SU-DHL-6 (cell line): ENCODE data around the gene CLEC1A.
"Not testable (repeated sequence)": the region's sequence is repeated elsewhere in the genome, so short reads cannot be mapped to it uniquely, and the experiment has no call there.

Source experiments
- H2AFZ ChIP-seq: fragments of 200-600 bp; sonication (generic); 2 replicates; pipeline ENCODE4 v1.6.1; 2014; ENCODE audit warnings: low read depth, mild to moderate bottlenecking, moderate library complexity, mixed read lengths, antibody characterized with exemption, low read length; ENCODE audit not compliant: severe bottlenecking
- H3F3A ChIP-seq: fragments of 200-600 bp; shearing (Covaris generic); 2 replicates; pipeline ENCODE4 v1.6.0; 2016; ENCODE audit warnings: antibody characterized with exemption, mild to moderate bottlenecking; ENCODE audit not compliant: insufficient read depth
- H3K27ac ChIP-seq: fragments of 200-600 bp; sonication (generic); 2 replicates; pipeline ENCODE4 v1.5.1; 2016; ENCODE audit warnings: low read depth, mild to moderate bottlenecking, low read length, moderate library complexity, mixed read lengths
- H3K27me3 ChIP-seq: fragments of 200-600 bp; sonication (generic), shearing (Covaris generic); 2 replicates; pipeline ENCODE4 v1.6.0; 2014; ENCODE audit warnings: mild to moderate bottlenecking, low read length
- H3K36me3 ChIP-seq: fragments of 200-600 bp; sonication (generic); 2 replicates; pipeline ENCODE4 v1.6.1; 2014; ENCODE audit warnings: mild to moderate bottlenecking, low read length, mixed read lengths
- H3K4me2 ChIP-seq: fragments of 300-600, 200-600 bp; shearing (Covaris generic), sonication (generic); 2 replicates; pipeline ENCODE4 v1.6.0; 2014; ENCODE audit warnings: low read length, low read depth, mild to moderate bottlenecking; ENCODE audit not compliant: poor library complexity, severe bottlenecking
- H3K4me3 ChIP-seq: fragments of 200-600 bp; sonication (generic); 2 replicates; pipeline ENCODE4 v1.5.1; 2014; ENCODE audit warnings: antibody characterized with exemption, low read length, mild to moderate bottlenecking, mixed read lengths; ENCODE audit not compliant: insufficient read depth, poor library complexity, severe bottlenecking
- H3K79me2 ChIP-seq: fragments of 200-600 bp; sonication (generic); 2 replicates; pipeline ENCODE4 v1.6.1; 2014; ENCODE audit warnings: mild to moderate bottlenecking, low read length, moderate library complexity; ENCODE audit not compliant: insufficient read depth
- H3K9ac ChIP-seq: fragments of 200-600 bp; sonication (generic); 2 replicates; pipeline ENCODE4 v1.7.0; 2014; ENCODE audit warnings: mild to moderate bottlenecking, low read length
- H3K9me2 ChIP-seq: fragments of 200-600 bp; sonication (generic); replicated peaks from 2 replicates; pipeline ENCODE4 v1.6.1; 2014; ENCODE audit warnings: low read length; ENCODE audit not compliant: insufficient read depth
- H3K9me3 ChIP-seq: fragments of 200-600 bp; sonication (generic); 2 replicates; pipeline ENCODE4 v1.6.1; 2014; ENCODE audit warnings: low read length, mixed read lengths; ENCODE audit not compliant: insufficient read depth
- H4K20me1 ChIP-seq: fragments of 200-600 bp; sonication (generic); 2 replicates; pipeline ENCODE4 v1.6.1; 2014; ENCODE audit warnings: low read depth, mild to moderate bottlenecking, antibody characterized with exemption, low read length, moderate library complexity, mixed read lengths
- CTCF ChIP-seq: fragments of 200-600 bp; sonication (generic); IDR thresholded peaks from one replicate; pipeline ENCODE4 v1.5.1; 2017; ENCODE audit warnings: antibody characterized with exemption, mild to moderate bottlenecking, low read length, moderate library complexity; ENCODE audit not compliant: insufficient read depth, poor library complexity, severe bottlenecking
- EZH2phosphoT487 ChIP-seq: fragments of 200-600 bp; sonication (generic), shearing (Covaris generic); conservative IDR thresholded peaks from 2 replicates; pipeline ENCODE4 v1.6.1; 2018; ENCODE audit warnings: mild to moderate bottlenecking, antibody characterized with exemption, low read length, moderate library complexity, mixed read lengths

CLEC1A gene

GRCh38 chr12:10030446-10030845 lies 68.3 kb downstream of the CLEC1A start, which contains the start of gene CLEC9A:
Gene CLEC9A, plus strand, starts transcription at chr12:10030682. Its CDS starts 22,006 bp downstream, at chr12:10052688.
- TF ChIP-seq CTCF, result no peak
- no peak for TF ChIP-seq EZH2phosphoT487
- H3K9ac ChIP-seq, result no peak within 1 kb of the TSS
- no peak within 1 kb of the TSS for H3K27ac ChIP-seq
- no peaks in the 10 kb centered on the region for H4K20me1 ChIP-seq
- H3K36me3 ChIP-seq, result no peaks in the 10 kb centered on the region
- H3K9me3 ChIP-seq, result no peaks in the 10 kb centered on the region
- H3K9me2 ChIP-seq, result no peaks in the 10 kb centered on the region
- H3K27me3 ChIP-seq, result no peaks in the 10 kb centered on the region
- H3F3A ChIP-seq, result no peaks in the 10 kb centered on the region
- H3K4me3 ChIP-seq, result no peak within 1 kb of the TSS
- H2AFZ ChIP-seq, result no peak within 1 kb of the TSS
- no peak within 1 kb of the TSS for H3K4me2 ChIP-seq
- H3K79me2 ChIP-seq, result no peaks in the 10 kb centered on the region

- Histone ChIP-seq H3K9me3 (no peaks in the 10 kb centered on the region), H3K4me2 (no peak overlapping the region), H3K4me3 (no peak overlapping the region), H2AFZ (no peak overlapping the region), H3F3A (no peaks in the 10 kb centered on the region), H3K27ac (no peak overlapping the region), H4K20me1 (no peaks in the 10 kb centered on the region), H3K9ac (no peak overlapping the region), H3K9me2 (no peaks in the 10 kb centered on the region), H3K36me3 (no peaks in the 10 kb centered on the region), H3K79me2 (no peaks in the 10 kb centered on the region), H3K27me3 (no peaks in the 10 kb centered on the region)
- TF ChIP-seq EZH2phosphoT487 (no peak), CTCF (no peak)
Observed at GRCh38 chr12:10027721-10028120, 71.1 kb downstream of the CLEC1A start.

- no peaks in the 10 kb centered on the region for H3F3A ChIP-seq
- H3K36me3 ChIP-seq, result no peaks in the 10 kb centered on the region
- no peak overlapping the region for H2AFZ ChIP-seq
- no peak overlapping the region for H3K9ac ChIP-seq
- H3K27ac ChIP-seq, result no peak overlapping the region
- TF ChIP-seq CTCF, result no peak
- H3K4me3 ChIP-seq, result no peak overlapping the region
- H3K9me3 ChIP-seq, result no peaks in the 10 kb centered on the region
- no peak overlapping the region for H3K4me2 ChIP-seq
- no peaks in the 10 kb centered on the region for H3K79me2 ChIP-seq
- no peaks in the 10 kb centered on the region for H3K9me2 ChIP-seq
- H4K20me1 ChIP-seq, result no peaks in the 10 kb centered on the region
- H3K27me3 ChIP-seq, result no peaks in the 10 kb centered on the region
Observed at GRCh38 chr12:10027311-10027710, 71.5 kb downstream of the CLEC1A start.

GRCh38 chr12:10026666-10027065 lies 72.1 kb downstream of the CLEC1A start:
- not testable (repeated sequence) for H2AFZ ChIP-seq, H3K79me2 ChIP-seq, H3K27ac ChIP-seq, H3K9ac ChIP-seq, H3K4me3 ChIP-seq, H3K27me3 ChIP-seq, H3K4me2 ChIP-seq, H3K36me3 ChIP-seq, H3K9me3 ChIP-seq, H3K9me2 ChIP-seq, H3F3A ChIP-seq, H4K20me1 ChIP-seq
